ENCODE measurements around the gene DEK.

The DEK gene

DNA sequence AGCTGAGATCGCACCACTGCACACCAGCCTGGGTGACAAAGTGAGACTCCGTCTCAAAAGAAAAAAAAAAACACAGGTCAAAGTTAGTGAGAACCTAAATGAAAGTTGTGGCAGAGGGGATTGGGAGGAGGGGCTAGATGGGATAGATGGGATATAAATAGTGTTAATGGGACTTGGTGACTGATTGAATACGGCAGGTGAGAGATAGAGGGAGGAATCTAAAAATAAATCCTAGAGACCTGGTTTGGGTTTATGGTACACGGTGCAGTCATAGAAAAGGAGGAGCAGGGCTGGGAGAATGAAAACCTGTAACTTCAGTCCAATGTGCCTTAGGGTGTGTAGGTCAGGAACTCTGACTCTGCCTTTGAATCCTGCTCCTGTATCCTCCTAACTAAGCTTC is 25.0 kb upstream of the DEK start:
- no peaks in the 10 kb centered on the region for H3K27me3 ChIP-seq (ENCODE audit: insufficient read depth, low read depth)
- no peaks in the 10 kb centered on the region for H4K20me1 ChIP-seq (ENCODE audit: insufficient read depth)
- H3K4me3 ChIP-seq (IDR thresholded peaks at IDR 0.05; ENCODE audit: insufficient read depth, low read depth, low read length) = no peak overlapping the region
- TF ChIP-seq, protein P1, sequence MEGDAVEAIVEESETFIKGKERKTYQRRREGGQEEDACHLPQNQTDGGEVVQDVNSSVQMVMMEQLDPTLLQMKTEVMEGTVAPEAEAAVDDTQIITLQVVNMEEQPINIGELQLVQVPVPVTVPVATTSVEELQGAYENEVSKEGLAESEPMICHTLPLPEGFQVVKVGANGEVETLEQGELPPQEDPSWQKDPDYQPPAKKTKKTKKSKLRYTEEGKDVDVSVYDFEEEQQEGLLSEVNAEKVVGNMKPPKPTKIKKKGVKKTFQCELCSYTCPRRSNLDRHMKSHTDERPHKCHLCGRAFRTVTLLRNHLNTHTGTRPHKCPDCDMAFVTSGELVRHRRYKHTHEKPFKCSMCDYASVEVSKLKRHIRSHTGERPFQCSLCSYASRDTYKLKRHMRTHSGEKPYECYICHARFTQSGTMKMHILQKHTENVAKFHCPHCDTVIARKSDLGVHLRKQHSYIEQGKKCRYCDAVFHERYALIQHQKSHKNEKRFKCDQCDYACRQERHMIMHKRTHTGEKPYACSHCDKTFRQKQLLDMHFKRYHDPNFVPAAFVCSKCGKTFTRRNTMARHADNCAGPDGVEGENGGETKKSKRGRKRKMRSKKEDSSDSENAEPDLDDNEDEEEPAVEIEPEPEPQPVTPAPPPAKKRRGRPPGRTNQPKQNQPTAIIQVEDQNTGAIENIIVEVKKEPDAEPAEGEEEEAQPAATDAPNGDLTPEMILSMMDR (conservative IDR thresholded peaks at IDR 0.05; ENCODE audit: low read depth, low read length) = no peak
- H3K9ac ChIP-seq = no peak overlapping the region
- H3K36me3 ChIP-seq (ENCODE audit: insufficient read depth) = no peaks in the 10 kb centered on the region
- no peak overlapping the region for H3K27ac ChIP-seq
- H2AFZ ChIP-seq (ENCODE audit: low read depth) = no peak overlapping the region
- H3K79me2 ChIP-seq (ENCODE audit: insufficient read depth, low read depth) = no peaks in the 10 kb centered on the region
- H3K4me1 ChIP-seq (ENCODE audit: low read depth, poor library complexity, severe bottlenecking) = no peaks in the 10 kb centered on the region
- no peak overlapping the region for H3K4me2 ChIP-seq

DNA sequence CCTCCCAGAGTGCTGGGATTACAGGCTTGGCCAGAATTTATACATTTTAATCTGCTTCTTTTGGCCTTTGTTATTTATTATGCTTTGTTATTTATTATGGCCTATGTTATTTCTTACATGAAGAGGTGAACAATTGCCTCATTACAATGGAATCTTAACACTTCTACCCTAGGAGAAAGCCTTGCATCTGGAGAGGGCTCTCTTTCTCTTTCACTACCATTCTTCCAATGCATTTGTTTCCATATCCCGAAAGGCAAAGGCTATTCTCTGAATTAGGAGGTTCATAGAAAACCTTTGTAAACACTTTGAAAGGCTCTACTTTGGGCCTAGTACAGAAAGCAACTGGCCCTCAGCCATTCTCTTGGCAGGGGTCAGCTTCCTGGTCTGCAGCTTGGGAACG is 19.9 kb upstream of the DEK start:
- no peak overlapping the region for H3K9ac ChIP-seq
- TF ChIP-seq, protein P1 (conservative IDR thresholded peaks at IDR 0.05; ENCODE audit: low read depth, low read length) = no peak
- H3K36me3 ChIP-seq (ENCODE audit: insufficient read depth) = no peaks in the 10 kb centered on the region
- H3K27ac ChIP-seq = no peak overlapping the region
- H3K27me3 ChIP-seq (ENCODE audit: insufficient read depth, low read depth) = no peaks in the 10 kb centered on the region
- H3K4me3 ChIP-seq (IDR thresholded peaks at IDR 0.05; ENCODE audit: insufficient read depth, low read depth, low read length) = no peak overlapping the region
- no peak overlapping the region for H3K4me2 ChIP-seq
- H4K20me1 ChIP-seq (ENCODE audit: insufficient read depth) = no peaks in the 10 kb centered on the region
- no peak overlapping the region for H2AFZ ChIP-seq (ENCODE audit: low read depth)
- H3K79me2 ChIP-seq (ENCODE audit: insufficient read depth, low read depth) = no peaks in the 10 kb centered on the region
- H3K4me1 ChIP-seq (ENCODE audit: low read depth, poor library complexity, severe bottlenecking) = no peaks in the 10 kb centered on the region

DNA sequence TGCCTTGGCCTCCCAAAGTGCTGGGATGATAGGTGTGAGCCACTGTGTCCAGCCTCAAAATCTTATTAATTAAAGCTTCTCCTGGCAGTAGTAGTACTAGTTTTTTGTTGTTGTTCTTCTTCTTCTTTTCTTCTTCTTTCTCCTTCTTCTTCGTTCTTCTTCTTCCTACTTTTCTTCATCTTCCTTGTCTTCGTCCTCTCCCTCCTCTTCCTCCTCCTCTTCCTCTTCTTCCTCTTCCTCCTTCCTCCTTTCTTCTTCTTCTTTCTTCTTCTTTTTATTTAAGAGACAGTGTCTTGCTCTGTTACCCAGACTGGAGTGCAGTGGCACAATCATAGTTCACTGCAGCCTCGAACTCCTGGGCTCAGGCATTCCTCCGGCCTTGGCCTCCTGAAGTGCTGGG is 17.2 kb upstream of the DEK start:
- Histone ChIP-seq H3K4me2 (no peak overlapping the region), H4K20me1 (ENCODE audit: insufficient read depth) (no peaks in the 10 kb centered on the region), H3K79me2 (ENCODE audit: insufficient read depth, low read depth) (no peaks in the 10 kb centered on the region), H3K36me3 (ENCODE audit: insufficient read depth) (no peaks in the 10 kb centered on the region), H3K27ac (no peak overlapping the region), H3K27me3 (ENCODE audit: insufficient read depth, low read depth) (no peaks in the 10 kb centered on the region), H3K4me3 (IDR thresholded peaks at IDR 0.05; ENCODE audit: insufficient read depth, low read depth, low read length) (no peak overlapping the region), H2AFZ (ENCODE audit: low read depth) (no peak overlapping the region), H3K9ac (no peak overlapping the region), H3K4me1 (ENCODE audit: low read depth, poor library complexity, severe bottlenecking) (no peaks in the 10 kb centered on the region)
- TF ChIP-seq, protein P1 (conservative IDR thresholded peaks at IDR 0.05; ENCODE audit: low read depth, low read length) = no peak

DNA sequence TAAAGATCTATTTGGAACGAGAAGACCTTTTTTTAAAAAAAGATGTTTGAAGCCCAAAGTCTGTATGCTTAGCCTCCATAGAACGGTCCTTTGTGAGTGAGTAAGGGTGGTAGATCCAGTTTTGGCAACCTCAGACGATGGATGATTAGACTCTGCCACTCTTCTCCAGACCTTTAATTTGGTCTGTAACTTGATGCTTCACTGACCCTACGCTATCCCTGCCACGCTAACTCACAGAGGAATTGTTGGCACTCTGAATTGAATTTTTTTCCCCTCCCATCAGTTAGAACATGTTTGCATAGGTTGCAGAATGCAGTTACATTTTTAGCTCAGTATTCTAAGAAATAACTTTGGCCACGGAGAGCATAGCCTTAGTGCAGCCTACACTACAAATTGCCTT is 15.8 kb upstream of the DEK start:
- Histone ChIP-seq H3K4me3 (IDR thresholded peaks at IDR 0.05; ENCODE audit: insufficient read depth, low read depth, low read length) (no peak overlapping the region), H3K27me3 (ENCODE audit: insufficient read depth, low read depth) (no peaks in the 10 kb centered on the region), H4K20me1 (ENCODE audit: insufficient read depth) (no peaks in the 10 kb centered on the region), H3K9ac (no peak overlapping the region), H3K79me2 (ENCODE audit: insufficient read depth, low read depth) (no peaks in the 10 kb centered on the region), H3K36me3 (ENCODE audit: insufficient read depth) (no peaks in the 10 kb centered on the region), H3K4me2 (no peak overlapping the region), H3K27ac (no peak overlapping the region), H2AFZ (ENCODE audit: low read depth) (no peak overlapping the region), H3K4me1 (ENCODE audit: low read depth, poor library complexity, severe bottlenecking) (no peaks in the 10 kb centered on the region)
- TF ChIP-seq, protein P1 (conservative IDR thresholded peaks at IDR 0.05; ENCODE audit: low read depth, low read length) = no peak

DNA sequence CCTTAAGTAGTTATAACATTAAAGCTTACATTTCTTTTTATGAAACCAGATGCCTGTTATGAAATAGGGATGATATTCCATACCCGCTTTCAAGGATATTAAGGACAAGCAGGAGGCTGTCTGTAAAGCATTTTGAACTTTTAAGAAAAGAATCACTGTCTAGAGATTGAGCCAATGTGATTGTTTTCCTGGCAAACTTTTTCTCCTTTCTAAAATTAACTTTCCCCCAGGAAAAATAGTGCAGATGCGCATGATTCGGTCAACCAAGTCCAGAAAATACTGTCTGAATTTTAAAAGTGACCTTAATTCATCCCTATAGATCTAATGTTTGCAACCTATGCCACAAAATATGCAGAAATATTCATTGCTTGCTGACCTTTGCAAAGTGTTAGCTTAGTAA is 15.1 kb upstream of the DEK start:
- H3K79me2 ChIP-seq (ENCODE audit: insufficient read depth, low read depth) = no peaks in the 10 kb centered on the region
- H3K4me1 ChIP-seq (ENCODE audit: low read depth, poor library complexity, severe bottlenecking) = no peaks in the 10 kb centered on the region
- no peak overlapping the region for H3K27ac ChIP-seq
- no peak overlapping the region for H2AFZ ChIP-seq (ENCODE audit: low read depth)
- no peak overlapping the region for H3K4me3 ChIP-seq (IDR thresholded peaks at IDR 0.05; ENCODE audit: insufficient read depth, low read depth, low read length)
- no peaks in the 10 kb centered on the region for H3K27me3 ChIP-seq (ENCODE audit: insufficient read depth, low read depth)
- no peak overlapping the region for H3K4me2 ChIP-seq
- TF ChIP-seq, protein P1 (conservative IDR thresholded peaks at IDR 0.05; ENCODE audit: low read depth, low read length) = no peak
- H4K20me1 ChIP-seq (ENCODE audit: insufficient read depth) = no peaks in the 10 kb centered on the region
- no peaks in the 10 kb centered on the region for H3K36me3 ChIP-seq (ENCODE audit: insufficient read depth)
- no peak overlapping the region for H3K9ac ChIP-seq
